HG03103 (cell line): Measurements from ENCODE around the gene SMYD2.
"Not testable (repeated sequence)": the region's sequence is repeated elsewhere in the genome, so short reads cannot be mapped to it uniquely, and the experiment has no call there.

Experiments used
- ATAC-seq: cut with Tn5 transposase; IDR thresholded peaks from one replicate; pipeline ENCODE4 v1.9.1; 2021; ENCODE audit warnings: low read depth; ENCODE audit not compliant: unreplicated experiment

The SMYD2 gene

DNA sequence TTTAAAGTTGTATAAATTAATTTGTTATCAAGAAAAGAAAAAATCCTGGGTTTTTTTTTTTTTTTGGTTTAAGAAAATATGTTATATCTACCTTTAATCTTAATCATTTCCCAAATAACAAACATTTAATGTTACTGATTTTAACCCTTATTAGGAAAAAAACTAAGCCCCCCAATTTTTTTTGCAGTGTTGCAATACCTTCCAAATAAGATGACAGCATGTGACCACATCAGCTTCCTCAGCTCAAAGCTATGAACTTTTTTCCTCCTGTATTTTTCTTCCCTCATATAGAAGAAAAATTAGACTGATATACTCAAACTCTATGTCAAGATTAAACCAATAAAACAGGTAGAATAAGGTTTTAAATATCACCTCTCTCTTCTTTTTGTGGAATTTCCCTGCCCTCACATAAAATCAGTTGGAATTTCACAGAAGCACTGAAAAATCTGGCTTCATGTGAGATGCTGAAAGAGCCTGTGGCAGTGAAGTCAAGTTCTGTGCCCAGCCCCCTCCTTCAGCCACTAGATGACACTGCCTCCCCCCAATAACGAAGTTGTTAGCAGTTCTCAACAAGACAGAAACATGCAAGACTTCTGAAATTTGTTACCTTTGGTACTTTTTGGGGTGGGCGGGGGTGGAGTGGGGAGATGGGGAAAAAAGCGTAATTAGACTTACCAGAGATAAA, 9.6 kb upstream of the SMYD2 start:
- ATAC-seq: no peak

DNA sequence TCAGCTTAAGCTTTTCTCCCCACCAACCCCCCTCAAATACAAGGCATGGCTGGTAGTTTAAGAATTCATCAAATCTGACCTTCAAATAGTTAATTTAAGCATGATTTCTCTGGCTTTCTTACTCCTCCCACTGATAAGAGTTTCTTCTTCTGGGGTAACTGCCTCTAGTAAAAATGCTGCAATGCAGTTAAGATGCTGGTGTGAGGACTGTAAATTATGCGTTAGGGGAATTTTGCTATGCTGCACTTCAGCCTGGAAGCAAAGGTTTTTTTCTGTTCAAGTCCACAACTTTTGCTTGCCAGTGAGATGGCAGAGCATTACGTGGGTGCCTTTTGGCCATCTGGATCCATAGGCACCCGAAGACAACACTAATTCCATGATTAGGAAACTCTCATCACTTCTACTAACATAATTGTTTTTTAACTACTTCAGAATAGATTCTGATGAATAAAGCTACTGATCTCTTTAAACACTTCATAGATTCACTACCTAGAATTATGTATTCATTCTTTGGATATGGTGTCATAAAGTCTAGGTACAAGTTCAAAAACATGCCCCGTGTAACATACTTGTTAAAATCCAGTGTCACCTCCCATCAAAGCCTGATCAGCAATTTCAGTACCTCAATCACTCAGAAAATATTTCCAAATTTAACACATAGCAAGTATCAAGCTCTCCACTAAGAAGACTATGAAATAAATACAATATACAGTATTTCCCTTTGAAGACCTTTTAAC, 8.8 kb upstream of the SMYD2 start:
- no peak for ATAC-seq

DNA sequence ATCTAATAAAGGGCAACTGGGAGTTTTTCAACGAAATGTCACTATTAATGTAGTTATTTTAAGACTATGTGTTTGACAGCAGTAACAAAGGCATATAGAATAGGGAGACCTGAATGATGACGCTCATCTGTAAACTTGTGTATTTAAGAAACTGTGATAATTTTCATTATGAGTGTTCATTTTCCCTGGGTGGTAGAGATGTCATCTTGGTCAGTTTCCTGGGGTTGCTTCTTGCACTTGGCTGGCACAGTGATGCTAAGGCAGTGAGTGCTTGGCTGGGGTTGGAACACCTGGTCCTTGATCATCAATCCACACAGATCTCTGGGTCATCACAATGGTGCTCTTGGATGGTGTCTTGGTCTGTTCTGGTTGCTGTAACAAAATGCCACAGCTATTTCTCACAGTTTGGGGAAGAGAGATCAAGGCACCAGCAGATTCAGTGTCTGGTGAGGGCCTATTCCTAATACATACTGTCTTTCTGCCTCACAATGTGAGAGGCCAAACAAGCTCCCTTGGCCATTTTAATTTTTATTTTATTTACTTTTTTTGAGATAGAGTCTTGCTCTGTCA, 7.9 kb upstream of the SMYD2 start:
- no peak for ATAC-seq

DNA sequence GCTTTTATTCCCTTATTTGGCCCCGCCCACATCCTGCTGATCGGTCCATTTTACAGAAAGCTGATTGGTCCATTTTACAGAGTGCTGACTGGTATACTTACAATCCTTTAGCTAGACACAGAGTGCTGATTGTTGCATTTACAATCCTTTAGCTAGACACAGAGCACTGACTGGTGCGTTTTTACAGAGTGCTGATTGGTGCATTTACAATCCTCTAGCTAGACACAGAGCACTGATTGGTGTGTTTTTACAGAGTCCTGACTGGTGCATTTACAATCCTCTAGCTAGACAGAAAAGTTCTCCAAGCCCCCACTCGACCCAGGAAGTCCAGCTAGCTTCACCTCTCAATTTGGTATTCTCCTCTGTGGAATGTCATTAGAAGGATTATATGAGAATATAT, 5.3 kb upstream of the SMYD2 start:
- ATAC-seq: not testable (repeated sequence)

DNA sequence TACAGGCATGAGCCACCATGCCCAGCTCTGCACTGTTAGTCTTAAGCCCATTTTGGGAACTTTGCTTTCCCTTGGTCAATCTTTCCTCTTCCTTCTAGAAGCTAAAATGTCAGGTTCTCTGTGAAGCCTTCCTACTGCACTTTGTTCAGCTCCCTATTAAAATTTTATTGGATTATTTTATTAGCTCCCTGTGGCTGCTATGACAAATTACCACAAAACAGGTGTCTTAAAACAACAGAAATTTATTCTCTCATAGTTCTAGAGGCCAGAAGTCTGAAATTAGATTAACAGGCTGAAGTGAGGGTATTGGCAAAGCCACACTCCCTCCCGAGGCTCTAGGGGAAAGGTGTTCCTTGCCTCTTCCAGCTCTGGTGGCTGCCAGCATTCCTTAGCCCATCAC, 4.2 kb upstream of the SMYD2 start:
- no peak for ATAC-seq

DNA sequence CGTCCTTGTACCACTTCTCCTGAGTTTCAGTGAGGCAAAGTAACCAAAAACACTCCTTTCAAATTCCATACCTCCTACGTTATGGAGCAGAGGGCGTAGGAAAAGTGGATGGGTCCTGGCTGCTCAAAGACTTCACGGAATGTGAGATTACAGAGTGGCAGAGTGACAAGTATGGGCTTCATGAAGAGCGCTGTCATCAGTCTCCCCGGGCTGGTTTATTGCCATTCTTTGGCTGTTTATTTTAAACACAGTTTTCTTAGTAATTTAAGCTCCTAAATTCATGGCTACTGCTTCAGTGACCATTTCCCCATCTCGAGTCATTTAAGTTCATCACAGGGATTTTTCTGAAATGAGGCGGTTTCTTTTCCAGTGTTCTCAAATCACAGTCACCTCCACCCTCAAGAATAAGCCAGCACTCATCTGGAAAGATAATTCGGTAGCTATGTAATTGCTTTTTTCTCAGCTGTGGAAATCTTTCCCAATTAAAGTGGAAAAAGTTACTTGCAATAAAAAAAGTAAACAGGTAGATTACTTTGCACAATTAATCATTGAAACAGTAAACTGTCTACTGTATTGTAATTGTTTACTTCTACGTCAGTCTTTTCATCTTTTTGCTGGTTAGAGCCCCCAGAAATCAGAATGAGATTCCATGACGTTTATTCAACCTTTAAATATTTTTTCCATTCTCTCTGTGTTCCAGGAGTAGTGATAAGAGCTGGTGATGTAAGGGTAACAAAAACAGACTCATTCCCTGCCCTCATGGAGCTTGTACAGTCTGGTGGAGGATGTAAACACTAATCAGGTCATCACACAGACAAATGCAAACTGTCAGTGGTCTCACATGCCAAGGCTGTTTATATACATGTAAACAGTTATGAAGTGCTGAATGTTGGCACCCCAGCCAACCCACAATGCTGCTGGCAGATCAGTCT, 3.0 kb upstream of the SMYD2 start:
- ATAC-seq: no peak

DNA sequence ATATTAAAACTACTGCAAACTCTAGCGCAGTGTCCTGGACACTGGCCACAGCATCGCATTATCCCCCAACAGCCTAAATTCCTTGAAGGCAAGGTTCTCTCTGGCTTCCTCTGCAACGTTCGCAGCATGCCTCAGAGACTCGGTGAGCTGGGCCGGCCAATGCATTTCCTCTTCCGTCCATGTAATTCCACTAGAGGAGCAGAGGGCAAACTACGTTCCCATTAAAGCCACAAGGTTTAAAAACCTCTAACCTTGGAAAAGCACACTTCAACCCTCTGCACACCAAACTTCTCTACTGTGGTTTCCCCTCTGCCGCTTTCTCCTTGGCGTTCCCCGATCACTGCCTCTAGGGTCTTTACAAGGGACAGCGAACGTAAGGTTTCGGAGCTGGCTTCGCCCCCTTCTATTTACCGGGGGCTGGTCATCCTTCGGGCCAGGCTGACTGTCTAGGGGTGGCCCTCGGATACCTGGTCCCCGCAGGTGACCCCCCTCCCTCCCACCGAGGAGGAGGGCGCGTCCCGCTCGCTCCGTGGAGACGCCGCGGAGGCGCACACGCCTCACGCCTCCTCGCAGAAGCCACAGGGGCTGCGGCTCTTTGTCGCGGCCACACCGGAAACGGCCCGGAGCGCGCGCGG, 456 bp upstream of the SMYD2 start:
- peak; percentile 46 for ATAC-seq

DNA sequence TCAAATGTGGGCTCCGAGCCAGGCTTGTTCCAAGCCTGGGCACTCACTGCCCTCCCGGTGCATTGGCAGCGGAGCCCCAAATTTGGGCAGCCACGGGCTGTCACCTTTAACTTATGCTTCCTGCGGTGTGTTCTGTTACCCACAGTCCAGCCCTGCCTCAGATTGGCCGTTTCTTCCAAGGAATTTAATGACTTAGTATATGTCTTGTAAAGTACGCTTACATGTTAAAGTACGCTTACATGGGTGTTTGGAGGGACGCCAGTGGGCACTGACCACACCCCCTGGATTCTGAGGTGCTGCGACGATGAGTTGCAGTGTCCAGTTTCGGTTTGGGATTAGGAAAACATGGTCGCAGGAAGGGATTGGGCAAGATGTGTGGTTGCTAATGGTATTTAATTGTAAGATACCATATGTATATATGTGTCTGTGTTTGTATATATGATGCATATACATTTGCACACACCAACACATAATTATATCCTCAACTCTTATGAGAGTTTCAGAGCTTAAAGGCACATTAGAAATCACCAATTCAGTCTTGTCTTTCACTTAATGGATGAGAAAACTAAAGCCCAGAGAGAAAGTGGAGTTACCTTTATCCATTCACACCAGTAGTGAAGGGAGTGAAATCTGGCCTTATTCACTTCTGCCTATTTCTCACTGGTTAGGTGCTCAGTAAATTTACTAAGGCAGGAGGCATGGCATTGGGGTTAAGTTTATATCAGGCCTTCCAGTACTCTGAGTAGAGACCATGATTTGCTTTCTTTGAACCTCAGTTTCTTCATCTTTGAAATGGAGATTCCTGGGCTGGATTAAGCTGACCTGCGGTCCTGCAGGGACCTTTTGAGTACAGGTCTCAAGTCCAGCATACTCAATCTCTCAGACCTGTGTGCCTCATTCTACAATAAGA, 1.0 kb downstream of the SMYD2 start:
- ATAC-seq: peak; percentile 0

DNA sequence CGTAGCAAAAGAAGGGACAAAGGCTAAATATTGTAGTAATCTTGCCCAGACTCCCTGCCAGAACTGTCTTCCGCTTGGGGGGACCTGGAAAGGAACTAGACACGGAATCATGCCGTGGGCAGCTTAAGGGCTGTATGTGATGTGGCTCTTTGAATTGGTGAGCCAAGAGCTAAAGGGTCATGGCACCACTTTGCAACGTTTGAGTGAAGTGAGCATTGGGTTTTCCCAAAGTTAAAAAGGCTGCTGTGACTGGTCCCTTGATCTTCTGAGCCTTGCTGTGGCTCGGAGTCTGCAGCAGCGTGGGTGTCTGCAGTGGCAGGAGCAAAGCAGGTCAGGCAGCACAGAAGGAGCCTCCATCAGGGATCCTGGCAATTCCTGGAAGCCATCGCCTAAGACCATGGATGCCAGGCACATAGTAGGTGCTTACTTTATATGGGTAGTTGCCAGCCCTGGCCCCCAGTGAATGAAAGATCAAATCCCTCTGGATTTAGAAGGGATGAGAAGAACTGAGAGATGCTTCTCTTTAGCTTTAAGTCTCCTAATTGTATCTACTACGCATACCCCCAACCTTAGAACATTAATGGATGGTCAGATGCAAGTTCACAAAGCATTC, 1.8 kb downstream of the SMYD2 start:
- ATAC-seq: no peak

DNA sequence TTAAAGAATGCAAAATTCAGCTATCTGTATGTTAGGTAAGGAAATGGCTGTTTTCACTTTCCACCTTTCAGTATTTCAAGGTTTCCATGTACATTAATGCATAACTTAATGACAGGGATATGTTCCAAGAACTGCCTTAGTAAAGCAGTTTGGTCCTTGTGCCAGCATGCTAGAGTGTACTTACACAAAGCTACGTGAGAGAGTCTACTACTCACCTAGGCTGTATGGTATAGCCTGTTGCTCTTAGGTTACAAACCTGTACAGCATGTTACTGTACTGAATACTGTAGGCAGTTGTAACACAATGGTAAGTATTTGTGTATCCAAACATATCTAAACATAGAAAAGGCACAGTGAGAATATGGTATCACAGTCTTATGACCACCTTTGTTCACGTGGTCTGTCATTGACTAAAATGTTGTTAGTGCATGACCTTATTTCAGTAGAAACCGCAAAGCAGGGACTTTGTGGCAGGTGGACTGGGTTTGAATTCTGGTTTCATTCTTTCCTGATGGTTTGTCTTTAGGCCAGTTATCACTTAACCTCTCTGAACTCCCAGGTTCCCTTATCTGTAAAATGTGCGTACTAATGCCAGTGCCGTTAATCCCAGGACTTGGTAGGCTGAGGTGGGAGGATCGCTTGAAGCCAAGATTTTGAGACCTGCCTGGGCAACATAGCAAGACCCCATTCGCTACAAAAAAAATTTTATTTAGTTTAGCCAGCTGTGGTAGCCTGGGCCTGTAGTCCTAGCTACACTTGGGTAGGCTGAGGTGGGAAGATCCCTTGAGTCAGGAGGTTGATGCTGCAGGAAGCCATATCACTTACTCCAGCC, 4.9 kb downstream of the SMYD2 start:
- no peak for ATAC-seq

DNA sequence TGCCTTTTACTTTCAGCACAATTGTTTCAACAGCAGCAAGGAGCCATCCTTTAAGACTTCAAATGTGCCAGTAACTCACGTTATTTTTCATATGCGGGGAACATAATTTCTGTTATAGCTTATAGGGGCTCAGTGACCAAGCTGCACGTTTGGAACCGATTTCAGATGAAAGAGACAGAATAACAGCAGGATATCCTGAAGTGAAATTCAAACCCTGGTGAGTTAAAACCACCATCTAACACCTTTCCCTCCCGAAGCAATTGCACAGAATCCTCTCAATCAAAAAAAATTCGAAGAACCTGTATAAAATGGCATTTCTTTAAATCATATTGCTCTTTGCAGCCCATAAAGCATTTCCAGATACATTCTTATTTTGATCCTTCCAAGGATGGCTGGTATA, 6.9 kb downstream of the SMYD2 start:
- ATAC-seq: no peak

DNA sequence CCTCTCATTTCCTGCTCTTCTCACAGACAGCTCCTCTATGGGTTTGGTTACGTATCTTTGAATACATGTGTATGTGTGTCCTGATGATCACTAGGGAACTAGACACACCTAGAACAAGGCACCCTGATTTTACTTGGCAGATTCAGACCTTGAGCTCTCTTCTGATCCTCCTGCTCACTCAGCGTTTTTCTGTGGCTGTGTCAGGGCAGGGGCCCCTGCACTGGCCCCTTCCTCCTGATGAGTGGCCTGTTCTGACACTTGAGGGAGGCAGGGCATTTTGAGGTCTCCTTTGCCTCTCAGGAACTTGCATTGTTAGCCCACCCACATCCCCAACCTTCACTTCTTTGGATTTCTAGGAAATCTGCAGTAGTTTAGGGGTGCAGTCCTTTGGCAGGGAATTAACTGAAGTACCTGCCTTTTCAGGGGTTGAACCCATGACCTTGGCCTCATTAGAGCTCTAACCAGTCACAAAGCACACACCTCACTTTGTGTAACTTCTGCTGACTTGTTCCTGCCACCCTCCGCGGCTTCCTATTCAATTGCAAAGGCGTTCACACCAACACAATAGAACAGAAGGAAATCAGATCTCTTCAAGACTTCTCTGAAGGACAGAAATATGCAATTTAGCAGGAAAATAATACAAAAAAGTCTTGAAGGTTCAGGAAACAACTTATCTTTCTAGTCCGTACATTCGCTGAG, 8.8 kb downstream of the SMYD2 start:
- no peak for ATAC-seq

DNA sequence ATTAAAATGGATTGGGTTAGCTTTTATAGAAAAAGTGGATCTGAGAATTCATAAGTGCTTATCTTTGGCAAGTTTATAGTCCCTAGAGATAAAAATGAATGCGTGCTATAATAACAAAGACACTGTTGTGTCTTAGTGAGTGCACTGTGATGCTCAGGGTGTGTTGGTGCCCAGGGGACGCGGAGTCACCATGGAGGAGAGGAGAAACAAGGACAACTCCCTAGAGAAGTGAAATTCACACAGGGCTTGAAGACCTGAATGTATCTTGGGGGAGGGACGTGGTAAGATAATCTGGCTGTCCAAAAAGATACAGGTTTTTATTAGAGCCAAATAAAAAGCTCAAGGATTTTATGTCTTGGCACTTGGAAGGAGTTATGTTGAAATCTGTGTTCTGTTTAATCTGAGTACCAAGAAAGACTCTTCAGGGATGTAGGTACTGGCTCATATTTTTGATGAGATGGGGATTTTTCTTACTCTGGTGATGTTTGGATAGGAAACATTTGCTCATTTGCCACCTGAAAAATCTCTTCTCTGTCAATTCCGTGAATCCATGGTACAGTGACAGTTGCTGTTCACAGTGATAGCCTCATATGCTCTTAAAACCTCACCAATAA, 9.6 kb downstream of the SMYD2 start:
- ATAC-seq: no peak

DNA sequence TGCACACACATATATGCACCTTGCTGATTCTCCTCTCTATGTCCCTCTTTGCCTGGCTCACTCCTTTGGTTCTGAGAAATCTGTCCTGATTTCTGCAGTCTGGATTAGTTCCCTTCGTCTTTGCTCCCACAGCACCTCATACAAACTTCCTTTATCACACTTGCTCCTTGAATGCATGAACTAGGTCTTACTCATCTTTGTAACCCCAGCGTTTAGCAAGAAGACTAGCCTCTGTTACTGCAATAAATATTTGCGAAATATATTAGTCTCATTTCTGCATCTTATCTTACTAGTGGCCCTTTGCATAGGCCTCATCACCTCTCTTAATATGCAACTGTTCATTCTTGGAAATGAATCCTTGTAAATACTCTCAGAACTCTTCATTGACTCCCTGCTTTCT, 11.4 kb downstream of the SMYD2 start:
- ATAC-seq: no peak

DNA sequence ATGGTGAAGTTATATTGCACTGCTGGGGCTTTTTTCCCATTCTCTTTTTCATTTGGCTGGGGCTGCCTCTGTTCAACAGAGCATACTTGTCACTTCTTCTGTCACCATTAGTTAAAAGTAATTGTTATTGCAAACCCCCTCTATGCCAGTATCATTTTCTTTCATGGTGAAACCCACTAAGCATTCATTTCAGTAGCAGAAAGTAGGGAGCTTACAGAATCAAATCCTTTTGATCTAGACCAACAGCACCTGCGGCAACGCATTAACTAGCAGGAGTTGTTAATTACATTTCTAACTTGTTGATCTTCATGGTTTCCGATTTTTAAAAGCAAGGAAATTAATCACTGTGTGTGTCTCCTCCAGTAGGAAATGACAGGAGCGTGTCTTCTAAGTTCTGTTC, 15.0 kb downstream of the SMYD2 start:
- no peak for ATAC-seq

DNA sequence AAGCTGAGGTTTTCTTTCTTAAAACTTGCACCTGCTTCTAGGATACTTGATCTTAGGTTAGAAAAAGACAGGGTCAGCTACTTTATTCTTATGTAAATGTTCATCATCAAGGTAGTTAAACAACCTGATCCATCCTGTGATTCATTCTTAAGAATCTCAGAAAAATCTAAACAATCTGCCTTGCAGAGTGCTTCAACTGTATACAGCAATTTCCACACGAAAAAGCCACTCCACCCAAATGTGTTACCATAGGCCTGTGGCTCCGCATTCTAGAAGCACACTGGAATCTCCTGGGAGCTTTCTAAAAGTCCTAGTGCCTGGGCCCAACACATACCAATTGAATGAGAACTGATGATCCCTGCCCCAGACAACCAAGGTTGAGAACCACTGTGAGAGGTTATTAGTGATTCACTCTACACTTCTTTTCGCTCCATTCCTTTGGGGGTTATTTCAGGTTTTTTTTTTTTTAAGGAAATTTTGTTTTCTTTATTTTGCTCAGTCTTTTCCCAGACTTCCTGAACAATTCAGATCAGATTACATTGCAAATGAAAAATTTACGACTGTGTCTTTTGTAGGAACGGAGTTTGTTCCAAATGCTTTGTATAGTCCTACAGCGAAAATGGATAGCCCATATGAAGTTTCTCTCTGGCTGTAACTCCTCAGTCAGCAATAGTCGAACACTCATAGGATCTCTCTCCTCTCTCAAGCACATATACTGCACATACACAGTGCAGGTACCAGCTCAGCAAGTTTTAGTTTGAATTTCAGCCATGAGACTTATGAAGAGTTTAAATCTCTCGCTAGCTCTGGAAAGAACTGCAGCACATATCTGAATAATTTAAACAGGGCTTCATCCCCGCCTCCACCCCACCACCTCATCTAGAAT, 16.1 kb downstream of the SMYD2 start:
- ATAC-seq: no peak
